ENCODE data around the gene TNFAIP8.

The TNFAIP8 gene

GRCh38 chr5:119353686-119354366 lies 2.0 kb upstream of the TNFAIP8 start:
- DNase-seq: no peak

DNA sequence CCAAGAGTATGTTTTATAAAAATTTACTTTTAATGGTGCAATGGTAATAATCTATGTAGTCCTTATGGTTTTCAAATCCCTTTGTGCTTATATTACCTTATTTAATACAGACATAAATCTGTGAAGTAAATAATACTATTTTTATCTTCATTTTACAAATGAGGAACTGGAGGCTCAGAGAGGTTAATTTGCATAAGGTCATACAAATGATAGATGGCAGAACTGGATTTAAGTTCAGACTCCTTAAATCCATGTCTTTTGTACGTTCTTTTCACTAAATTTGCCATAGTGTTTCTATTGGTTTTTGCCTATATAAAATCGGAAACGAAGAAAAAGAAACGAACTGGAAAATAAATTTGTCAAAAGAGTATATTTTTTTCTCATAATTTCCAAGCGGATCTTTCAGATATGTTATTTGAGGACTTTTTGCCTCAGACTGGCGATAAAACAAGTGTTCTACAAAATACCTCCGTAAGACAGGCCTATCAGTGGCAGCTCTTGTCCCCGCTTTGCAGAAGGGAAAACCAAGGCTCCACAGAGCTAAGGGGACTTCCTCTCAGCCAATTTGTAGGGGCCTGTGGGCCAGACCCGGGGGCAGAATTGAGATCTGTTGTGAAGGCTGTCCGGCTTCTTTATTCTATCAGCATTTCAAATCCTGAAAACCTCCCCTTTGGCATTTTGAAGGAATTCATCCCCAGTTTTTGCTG lies 1.1 kb upstream of the TNFAIP8 start:
- no peak for DNase-seq

GRCh38 chr5:119355244-119355638 lies 578 bp upstream of the TNFAIP8 start:
- no peak for DNase-seq

- DNase-seq: no peak
Observed at GRCh38 chr5:119356612-119357188, 881 bp downstream of the TNFAIP8 start.

GRCh38 chr5:119357270-119357669 lies 1.5 kb downstream of the TNFAIP8 start:
- DNase-seq: no peak

DNA sequence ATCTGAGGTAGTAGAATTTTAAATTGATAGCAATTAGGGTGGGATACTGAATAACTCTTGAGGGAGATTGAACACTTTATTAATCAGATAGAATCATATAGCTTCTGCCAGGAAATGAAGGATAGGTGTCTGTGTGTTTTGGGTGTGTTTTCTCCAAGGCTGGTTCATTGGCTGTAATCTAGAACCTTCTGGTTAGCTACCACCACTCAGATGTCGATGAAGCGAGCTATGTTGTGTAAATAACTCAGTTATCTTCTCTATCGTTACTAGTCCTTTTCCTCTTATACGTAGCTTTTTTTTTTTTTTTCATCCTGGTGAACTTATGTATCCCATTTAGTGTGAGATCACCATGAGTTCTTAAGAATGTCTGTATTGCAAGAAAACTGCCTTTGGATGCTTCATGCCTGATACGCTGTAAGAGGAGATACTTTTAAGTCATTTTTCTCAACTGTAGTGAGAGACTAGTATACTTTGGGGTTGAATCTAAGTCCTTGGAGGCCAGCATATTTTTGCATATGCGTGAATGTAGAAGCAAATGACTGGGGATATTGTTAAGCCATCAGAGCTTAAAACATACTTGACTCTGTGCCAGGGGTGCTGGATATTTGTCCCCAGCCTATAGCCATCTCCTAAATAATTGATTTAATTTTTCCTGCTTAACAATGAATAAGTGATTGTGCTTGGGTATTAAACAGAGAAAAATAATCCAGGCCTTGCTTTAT lies 2.1 kb downstream of the TNFAIP8 start:
- DNase-seq: no peak

DNA sequence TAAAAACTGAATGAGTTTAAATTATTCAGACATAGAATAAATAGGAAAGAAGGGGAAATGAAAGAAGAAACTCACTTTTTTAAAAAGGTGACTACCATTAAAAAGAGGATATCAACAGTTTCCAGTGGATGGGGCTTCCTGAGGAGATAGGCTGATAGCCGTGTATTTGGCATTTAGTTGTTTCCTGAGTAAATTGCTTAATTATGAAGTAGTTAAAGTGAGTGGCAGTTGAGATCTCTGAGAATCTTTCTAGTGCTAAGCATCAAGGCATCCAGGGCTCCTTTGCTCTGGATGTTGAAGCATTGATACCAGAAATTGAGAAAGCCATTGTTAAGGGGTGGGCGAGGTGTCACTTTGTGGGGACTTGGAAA lies 2.7 kb downstream of the TNFAIP8 start:
- no peak for DNase-seq

- DNase-seq: no peak
Observed at GRCh38 chr5:119358901-119359603, 3.2 kb downstream of the TNFAIP8 start.

DNA sequence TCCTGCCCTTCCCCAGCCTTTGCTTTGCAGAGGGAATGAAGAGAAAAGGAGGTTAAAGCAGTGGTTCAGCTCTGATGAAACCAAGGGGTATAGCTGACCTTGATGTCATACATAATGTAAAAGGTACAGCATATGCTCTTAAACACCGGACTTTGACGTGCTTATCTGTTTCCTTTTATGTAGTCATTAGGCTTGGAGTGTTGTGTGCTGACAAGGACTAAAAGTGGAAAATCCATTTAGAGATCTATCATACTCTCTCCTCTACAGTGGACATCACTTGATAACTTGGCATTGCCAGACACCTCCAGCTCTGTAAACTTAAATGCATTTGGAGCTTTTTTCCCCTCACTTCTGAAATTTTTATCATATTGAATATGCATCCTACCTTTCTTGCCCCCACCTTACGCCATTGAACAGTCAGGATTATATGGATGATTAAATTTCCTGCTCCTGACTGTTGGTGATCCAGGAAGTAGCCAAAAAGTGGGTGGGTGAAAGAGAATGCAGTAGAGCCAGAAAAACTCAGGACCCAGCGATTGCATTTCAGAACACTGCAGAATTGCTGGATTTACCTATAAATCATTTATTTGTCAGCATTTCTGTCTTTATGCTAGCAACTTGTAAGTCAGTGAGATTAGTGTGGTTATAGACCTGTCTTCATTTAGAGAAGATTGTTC lies 4.1 kb downstream of the TNFAIP8 start:
- no peak for DNase-seq

DNA sequence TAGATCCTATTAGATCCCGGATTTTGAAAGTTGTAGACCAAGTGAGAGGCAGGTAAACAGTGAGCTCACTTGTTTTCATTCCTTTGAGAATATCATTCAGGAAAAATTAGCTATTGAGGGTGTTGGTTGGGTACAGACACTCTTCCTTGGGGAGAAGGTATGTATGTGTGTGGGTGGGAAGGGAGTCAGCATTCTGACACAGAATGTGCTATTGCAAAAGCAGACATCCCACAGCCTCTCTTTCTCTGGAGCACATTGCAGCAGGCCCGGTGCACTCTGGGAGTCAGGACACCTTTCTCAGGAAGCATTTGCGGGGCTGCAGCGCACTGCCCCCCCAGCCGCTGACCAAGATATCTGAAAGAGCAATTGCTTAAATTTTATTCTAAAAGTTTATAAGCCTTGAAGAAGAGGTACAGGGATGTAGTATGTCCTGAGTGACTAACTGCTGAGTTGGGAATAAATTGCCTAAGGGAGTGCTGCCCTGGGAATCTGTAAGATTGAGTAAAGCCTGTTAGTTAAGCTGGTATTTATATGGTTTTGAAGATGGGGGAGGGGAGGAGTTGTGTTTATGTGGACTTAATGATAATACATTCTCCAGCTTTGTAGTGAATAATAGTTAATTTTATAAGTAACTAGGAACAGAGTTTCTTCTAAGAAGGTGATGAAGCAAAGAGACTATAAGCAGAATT lies 5.2 kb downstream of the TNFAIP8 start:
- no peak for DNase-seq

DNA sequence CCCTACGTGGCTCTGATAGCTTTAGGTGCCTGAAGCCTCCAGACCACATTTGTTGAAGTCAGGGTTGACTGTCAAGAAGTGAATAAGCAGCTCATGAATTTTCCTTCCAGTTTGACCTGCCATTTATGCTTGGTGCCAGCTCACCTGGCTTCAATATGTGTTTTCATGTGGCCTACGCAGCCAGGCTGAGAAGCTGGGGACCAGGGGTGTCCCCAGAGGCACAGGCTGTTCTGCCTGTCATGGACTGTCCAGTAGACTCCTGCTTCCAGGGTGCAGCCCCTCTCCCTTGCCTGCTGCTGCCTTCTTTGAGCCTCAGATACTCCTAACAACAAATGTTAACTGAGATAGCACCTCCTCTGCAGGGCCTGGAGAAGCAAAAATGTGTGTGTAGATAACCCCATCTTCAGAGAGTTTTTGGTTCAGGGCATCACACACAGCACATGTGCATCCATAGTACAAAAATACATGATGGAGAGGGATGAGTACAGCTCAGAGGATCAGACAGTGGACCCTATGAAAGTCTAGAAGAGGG lies 5.8 kb downstream of the TNFAIP8 start:
- no peak for DNase-seq

- no peak for DNase-seq
Observed at GRCh38 chr5:119362714-119363113, 6.9 kb downstream of the TNFAIP8 start.

- DNase-seq: no peak
Observed at GRCh38 chr5:119363271-119363670, 7.5 kb downstream of the TNFAIP8 start.

DNA sequence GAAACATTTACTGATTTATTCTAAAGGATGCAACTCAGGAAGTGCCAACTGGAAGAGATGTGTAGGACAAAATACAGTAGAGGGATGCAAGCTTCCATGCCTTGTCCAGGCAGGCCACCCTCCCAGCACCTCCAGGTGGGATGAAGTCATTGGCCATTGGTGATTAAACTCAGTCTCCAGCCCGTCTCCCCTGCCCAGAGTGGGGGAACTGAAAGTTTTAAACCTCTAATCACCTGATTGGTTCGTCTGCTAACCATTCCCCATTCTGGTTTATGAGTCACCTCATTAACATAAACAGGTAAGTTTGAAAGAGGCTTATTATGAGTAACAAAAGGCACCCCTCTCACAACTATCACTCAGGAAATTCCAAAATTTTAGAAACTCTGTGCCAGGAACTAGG lies 8.1 kb downstream of the TNFAIP8 start:
- DNase-seq: no peak

DNA sequence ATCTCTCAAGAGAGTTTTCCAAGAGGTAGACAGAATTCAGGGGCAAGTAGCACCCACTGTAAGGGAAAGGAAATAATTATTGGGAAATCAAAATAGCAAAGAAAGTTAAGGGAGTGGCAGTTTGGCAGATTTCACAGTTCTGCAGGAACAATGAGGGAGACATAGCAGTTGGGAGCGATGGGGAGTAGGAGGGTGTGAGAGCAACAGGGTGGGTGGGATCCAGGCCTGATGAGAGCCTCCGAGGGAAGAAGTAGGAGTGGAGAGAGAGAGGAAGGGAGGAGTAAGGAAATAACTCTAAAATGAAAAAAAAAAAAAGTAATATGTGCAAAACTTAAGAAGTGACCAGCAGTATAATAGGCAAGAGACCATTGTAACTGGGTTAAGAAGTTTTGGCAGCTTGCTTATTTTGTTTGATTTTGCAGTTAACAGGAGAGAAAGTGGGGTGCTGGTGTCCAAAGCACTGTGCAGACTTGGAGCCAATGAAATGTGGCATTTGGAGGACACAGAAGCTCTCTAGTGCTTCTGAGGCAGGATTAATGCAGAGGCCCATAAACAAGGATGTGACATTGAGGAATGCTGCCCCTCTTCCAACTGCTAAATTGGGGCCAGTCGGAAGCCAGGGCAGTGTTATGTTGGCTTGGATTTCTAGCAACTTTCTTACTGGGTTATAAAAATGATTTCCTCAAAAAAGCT lies 10.2 kb downstream of the TNFAIP8 start:
- no peak for DNase-seq

GRCh38 chr5:119366540-119366881 lies 10.7 kb downstream of the TNFAIP8 start:
- no peak for DNase-seq

DNA sequence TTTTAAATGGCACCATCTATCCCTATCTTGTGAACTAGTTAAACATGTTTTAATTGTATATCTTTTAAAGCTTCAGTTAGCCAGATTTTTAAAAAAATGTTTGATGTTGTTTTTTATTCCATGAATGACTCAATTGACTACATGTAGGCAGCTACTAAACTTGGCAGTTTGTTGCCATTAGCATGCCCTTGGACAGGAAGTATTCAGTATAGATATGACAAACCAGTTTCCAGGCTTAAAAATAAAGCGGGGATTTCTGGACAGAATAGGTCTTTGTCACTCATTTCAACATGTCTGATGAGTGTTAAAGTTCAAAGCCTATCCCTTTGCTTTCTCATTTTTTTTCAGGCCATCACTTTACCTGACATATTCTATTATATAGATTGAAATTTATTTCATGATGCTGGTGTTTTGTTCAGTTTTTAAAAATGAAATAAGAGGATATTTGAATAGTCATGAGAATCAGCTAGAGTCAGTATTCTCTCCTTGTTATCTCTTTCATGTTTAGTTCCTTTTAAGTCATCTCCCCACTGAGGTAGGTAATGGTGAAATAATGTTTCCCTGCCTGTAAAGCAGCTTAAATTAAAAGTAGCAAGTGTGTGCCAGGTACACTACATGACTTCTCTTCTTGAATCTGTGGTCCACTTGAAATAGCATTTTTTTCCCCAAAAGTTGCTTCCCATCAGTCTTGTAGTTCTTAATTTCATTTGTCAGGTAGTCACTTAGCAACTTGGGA lies 11.9 kb downstream of the TNFAIP8 start:
- DNase-seq: no peak

- no peak for DNase-seq
Observed at GRCh38 chr5:119368238-119368630, 12.4 kb downstream of the TNFAIP8 start.

- DNase-seq: no peak
Observed at GRCh38 chr5:119370486-119370885, 14.7 kb downstream of the TNFAIP8 start.

DNA sequence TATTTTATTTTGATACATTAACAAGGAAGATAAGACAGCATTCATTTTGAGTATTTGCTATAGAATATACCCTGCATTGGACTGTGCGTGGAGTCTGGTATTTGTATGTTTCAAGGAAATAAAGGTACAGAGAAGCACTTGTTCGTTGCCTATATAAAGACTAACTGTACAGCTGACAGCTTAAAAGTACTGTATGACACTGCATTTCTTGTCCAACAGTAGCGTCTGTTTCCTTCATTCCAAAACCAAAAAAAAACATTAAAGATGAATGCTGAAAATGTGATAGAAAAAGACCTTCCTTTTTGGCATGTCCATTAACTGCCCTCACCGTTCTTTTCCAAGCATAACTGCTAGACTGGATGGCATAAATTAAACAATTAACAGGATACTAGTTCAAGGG lies 15.3 kb downstream of the TNFAIP8 start:
- no peak for DNase-seq
